Stimulated activated CD8-positive, alpha-beta memory T cell treated with anti-CD3 and anti-CD28 coated beads, Interleukin-15, amount 100 ng/mL, for 48 hours (primary cell): ENCODE results near the gene BDNF.
"Not testable (repeated sequence)": the region's sequence is repeated elsewhere in the genome, so short reads cannot be mapped to it uniquely, and the experiment has no call there.

Experiments used
- DNase-seq, 2 donors: peaks; one replicate each; pipeline ENCODE4 v3.0.0-alpha.2; 2020; ENCODE audit warnings: low read depth in 2 of 2

BDNF gene

GRCh38 chr11:27700351-27701301, at the start of gene BDNF:
BDNF (minus strand) TSS chr11:27700455; CDS start chr11:27658564, 41,891 bp downstream.
- no peak for DNase-seq

GRCh38 chr11:27740362-27741013, 40.2 kb upstream of the BDNF start:
- DNase-seq = no peak

GRCh38 chr11:27735281-27735680, 35.0 kb upstream of the BDNF start:
- DNase-seq = no peak

DNA sequence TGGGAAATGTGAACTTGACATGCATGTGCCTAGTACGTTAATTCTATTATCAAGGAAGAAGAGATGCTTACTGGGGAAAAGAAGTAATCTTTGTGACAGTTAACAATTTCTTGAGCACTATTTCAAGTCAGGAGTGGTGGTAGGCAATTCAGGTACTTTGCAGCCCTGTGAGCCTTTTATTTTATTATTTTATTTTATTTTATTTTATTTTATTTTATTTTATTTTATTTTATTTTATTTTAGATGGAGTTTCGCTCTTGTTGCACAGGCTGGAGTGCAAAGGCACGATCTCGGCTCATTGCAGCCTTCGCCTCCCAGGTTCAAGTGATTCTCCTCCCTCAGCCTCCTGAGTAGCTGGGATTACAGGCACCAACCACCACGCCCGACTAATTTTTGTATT, 31.5 kb upstream of the BDNF start:
- not testable (repeated sequence) for DNase-seq

- no peak for DNase-seq
These were observed 26.7 kb upstream of the BDNF start for GRCh38 chr11:27726981-27727380.

GRCh38 chr11:27723687-27724086, 23.4 kb upstream of the BDNF start:
- DNase-seq = no peak

GRCh38 chr11:27722953-27723344, 22.7 kb upstream of the BDNF start:
- no peak for DNase-seq

GRCh38 chr11:27722117-27722952, 22.1 kb upstream of the BDNF start:
- no peak for DNase-seq

- DNase-seq = no peak
These were observed 21.2 kb upstream of the BDNF start for GRCh38 chr11:27721264-27722116.

DNA sequence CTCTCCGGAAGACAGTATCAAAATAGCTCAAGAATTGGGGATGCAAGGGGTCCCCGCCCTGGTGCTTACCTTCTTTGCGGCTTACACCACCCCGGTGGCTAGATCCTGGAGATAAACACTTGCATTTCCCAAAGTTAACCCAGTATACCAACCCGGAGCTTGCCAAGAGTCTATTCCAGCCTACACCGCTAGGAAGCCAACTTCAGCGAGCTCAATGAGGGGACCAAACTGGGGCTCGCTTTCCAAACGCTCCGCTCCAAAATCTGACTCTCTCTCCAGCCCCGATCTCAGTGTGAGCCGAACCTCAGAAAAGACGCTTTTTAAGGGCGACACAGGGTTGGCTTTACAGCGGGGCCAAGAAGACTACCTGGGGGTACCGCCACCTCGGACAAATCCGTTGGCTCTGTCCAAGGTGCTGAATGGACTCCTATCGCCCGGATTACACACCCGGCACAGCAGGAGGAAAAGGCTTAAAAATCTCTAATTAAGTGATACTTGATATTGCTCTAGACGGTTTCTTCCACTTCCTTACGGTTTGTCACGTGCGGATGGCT, 20.1 kb upstream of the BDNF start:
- DNase-seq = no peak

DNA sequence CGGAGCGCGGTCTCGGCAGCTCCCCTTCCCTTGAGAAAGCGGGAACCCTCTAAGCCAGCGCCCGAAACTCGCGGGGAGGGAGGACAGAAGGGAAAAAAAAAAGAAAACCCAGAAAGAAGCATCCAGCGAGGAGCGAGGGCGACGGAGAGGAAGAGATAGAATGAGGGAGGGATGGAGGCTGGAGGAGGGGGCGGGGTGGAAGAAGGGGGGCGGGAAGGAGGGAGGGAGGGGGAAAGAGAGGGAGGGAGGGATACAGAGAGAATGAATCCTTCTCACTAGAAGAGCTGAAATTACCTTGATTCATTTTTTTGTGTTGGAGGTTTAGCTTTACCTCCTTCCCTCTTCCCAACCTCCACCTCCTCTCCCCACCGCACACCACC, 19.3 kb upstream of the BDNF start:
- no peak for DNase-seq

DNA sequence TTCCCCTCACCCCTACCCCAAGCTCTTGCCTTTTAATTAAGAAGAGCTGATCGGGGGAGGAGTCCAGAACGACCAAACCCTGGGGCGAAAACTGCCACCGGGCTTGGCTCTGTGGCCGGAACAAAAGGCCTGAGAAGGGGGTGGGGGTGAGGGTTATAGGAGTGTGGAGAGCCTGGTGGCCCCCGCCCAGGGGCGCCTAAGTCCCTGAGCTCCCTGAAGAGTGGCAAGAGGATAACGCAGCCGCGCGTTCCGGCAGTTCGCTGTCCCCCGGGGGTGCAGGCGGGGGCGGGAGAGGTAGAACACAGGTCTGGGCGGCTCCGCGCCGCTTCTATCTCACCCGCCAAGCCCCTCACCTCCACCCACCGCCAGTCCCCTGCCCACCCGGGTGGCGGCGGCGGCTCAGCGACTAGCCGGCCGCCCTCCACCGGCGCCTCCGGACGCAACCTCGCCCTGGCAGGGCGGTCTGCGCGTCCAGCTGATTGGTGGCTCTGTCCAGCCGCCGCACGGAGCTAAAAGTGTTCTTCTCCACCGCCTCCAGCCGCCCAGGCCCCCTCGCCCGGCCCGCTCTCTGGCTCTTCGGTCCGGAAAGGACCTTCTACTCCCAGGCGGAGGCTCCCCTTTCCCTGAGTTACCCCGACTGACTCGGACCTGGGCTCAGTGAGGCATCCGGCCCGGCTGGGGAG, 18.7 kb upstream of the BDNF start:
- no peak for DNase-seq

DNA sequence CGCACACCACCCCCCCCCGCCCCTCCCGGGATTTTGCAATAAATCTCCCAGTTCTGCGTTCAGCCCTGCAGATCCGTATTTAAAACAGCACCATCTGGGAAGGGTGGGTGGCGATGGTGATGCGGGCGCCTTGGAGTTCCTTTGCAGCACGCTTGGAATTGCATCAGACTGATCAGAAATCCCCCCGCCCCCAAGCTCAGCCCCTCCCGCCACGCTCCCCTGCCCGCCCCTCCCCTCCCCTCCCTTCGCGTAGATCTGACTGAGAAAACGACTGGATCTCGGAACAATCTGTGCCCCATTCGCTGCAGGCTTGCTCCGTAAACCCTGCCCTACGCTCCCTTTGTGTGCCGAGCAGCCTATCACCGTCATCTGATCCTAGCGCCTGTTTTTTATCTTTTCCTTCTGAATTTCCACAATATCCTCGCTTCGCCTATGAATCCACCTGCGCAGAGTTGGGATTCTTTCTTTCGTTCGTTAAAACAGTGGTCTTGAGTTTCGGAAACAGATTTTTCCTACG, 18.1 kb upstream of the BDNF start:
- DNase-seq = no peak

- no peak for DNase-seq
These were observed 17.6 kb upstream of the BDNF start for GRCh38 chr11:27717801-27718229.

- DNase-seq = no peak
These were observed 17.1 kb upstream of the BDNF start for GRCh38 chr11:27717377-27717776.

DNA sequence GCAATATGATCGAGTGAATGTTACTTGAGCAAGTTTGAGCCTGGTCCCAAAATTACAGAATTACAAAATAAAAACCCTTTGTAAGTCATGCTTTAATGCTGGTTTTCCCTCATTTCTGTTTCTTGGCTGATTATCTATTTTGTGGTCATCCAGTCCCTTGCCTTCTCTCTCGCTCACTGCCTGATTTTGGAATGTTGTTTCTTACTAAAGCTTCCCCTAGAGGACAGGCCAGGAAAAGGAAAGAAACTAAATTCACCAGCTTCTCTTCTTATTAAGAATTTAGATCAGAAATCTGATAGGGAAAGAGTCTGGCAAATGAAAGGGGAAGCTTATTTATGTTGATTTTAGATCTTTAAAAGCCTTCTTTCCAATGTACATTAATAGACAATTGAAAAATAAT, 16.6 kb upstream of the BDNF start:
- no peak for DNase-seq

GRCh38 chr11:27716216-27716615, 16.0 kb upstream of the BDNF start:
- DNase-seq = no peak

DNA sequence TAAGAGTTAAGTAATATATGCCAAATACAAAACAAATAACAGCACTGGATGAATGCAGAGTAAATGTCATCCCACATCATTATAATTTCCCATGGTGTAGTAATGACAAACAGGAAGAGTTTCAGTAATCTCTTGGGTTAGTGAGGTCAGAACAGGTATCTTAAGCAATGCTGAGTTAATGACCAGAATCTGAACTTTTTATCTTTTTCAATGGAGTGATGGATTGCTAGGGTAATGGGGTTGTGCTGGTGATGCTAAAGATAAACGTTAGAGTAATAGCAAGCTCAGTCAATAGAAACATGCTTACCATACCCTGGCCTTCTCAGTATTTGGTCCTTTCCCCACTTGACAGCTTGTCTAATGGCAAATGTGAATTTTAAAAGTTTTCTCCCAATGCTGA, 11.5 kb upstream of the BDNF start:
- no peak for DNase-seq

GRCh38 chr11:27710536-27710935, 10.3 kb upstream of the BDNF start:
- DNase-seq = no peak

GRCh38 chr11:27707676-27708075, 7.4 kb upstream of the BDNF start:
- no peak for DNase-seq
